ENCODE measurements around the gene SORL1-AS1.

The SORL1-AS1 gene

DNA sequence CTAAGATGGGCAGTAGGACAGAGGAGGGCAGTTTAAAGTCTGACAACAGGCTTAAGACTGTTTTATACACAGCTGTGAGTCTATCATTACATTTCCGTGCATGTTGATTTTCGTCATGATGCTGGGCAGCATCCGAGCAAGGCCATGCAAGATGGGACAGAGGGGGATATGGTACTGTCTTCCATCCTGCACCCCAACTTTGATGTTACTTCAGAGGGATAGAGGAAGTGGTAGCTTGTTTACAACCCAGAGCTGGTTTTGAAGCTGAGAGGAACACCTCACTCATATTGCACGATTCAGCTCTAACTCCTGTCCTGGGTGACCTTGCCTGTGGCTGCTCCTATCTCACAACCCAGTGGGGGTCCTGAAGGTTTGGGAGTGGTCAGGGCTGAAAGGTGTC is 3.6 kb downstream of the SORL1-AS1 start:
- Histone ChIP-seq H3F3A (replicated peaks; ENCODE audit: insufficient read depth) (no peaks in the 10 kb centered on the region), H3K79me2 (ENCODE audit: insufficient read depth) (no peaks in the 10 kb centered on the region), H3K4me2 (no peak overlapping the region), H4K20me1 (ENCODE audit: insufficient read depth) (no peaks in the 10 kb centered on the region), H3K27me3 (ENCODE audit: insufficient read depth) (peaks cover 32% of the 10 kb centered on the region), H2AFZ (ENCODE audit: low read depth) (no peak overlapping the region), H3K9ac (no peak overlapping the region), H3K27ac (ENCODE audit: low read depth in 2 of 2, low read length in 1 of 2) (no peak overlapping the region), H3K4me3 (ENCODE audit: low read depth in 2 of 2, low read length in 1 of 2) (no peak overlapping the region), H3K9me3 (no peaks in the 10 kb centered on the region), H3K36me3 (replicated peaks in 1 of 2; ENCODE audit: control insufficient read depth in 1 of 2, insufficient read depth in 2 of 2, low read length in 1 of 2) (no peaks in the 10 kb centered on the region), H3K4me1 (ENCODE audit: control insufficient read depth in 1 of 2, insufficient read depth in 2 of 2, low read depth in 1 of 2, low read length in 1 of 2) (peaks cover 0 to 8% of the 10 kb centered on the region in 2 experiments; a peak in 2 of 4 replicates), H3K9me2 (no peaks in the 10 kb centered on the region)
- TF ChIP-seq TEAD4 (IDR thresholded peaks at IDR 0.05; ENCODE audit: borderline replicate concordance, insufficient read depth) (no peak), POLR2AphosphoS5 (IDR thresholded peaks at IDR 0.05; ENCODE audit: low read depth, low read length) (no peak), PBX3 (IDR thresholded peaks at IDR 0.05) (no peak), CTCF (IDR thresholded peaks at IDR 0.05) (no peak), MEF2A (IDR thresholded peaks at IDR 0.05; ENCODE audit: borderline replicate concordance, low read depth) (no peak), FOXM1 (IDR thresholded peaks at IDR 0.05; ENCODE audit: low read depth) (no peak), SMC3 (IDR thresholded peaks at IDR 0.05; ENCODE audit: low read depth, low read length) (no peak), CHD2 (IDR thresholded peaks at IDR 0.05; ENCODE audit: low read length, partially characterized antibody) (no peak), FOSL2 (IDR thresholded peaks at IDR 0.05; ENCODE audit: borderline replicate concordance, low read depth) (no peak), YY1 (IDR thresholded peaks at IDR 0.05; ENCODE audit: low read depth) (no peak), TCF12 (IDR thresholded peaks at IDR 0.05) (no peak), RAD21 (IDR thresholded peaks at IDR 0.05; ENCODE audit: low read length) (no peak)
- TF ChIP-seq, protein P1, sequence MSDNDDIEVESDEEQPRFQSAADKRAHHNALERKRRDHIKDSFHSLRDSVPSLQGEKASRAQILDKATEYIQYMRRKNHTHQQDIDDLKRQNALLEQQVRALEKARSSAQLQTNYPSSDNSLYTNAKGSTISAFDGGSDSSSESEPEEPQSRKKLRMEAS (IDR thresholded peaks at IDR 0.05; ENCODE audit: low read depth) = no peak
- TF ChIP-seq, protein P2, sequence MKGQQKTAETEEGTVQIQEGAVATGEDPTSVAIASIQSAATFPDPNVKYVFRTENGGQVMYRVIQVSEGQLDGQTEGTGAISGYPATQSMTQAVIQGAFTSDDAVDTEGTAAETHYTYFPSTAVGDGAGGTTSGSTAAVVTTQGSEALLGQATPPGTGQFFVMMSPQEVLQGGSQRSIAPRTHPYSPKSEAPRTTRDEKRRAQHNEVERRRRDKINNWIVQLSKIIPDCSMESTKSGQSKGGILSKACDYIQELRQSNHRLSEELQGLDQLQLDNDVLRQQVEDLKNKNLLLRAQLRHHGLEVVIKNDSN (IDR thresholded peaks at IDR 0.05; ENCODE audit: borderline replicate concordance, low read depth) = no peak
- POLR2A ChIA-PET = no interaction called here
- DNase-seq = no peak
- CTCF ChIA-PET = interaction anchor here (1.0 to 1.8 kb wide), 3 partner anchors 22 to 142 kb away, joined by 3 to 6 read pairs (median 5); no protein-coding TSS in a partner anchor
- WGBS (ENCODE audit: low lambda C conversion rate) = 95% methylated on average over 4 of the region's 4 CpGs

GRCh38 chr11:121448431-121448941 is 4.3 kb downstream of the SORL1-AS1 start:
- CTCF ChIA-PET = interaction anchor here (1.4 kb wide), 1 partner anchor 142 kb away, joined by 5 read pairs; no protein-coding TSS in a partner anchor
- H3K9me3 ChIP-seq = no peaks in the 10 kb centered on the region
- H3K4me1 ChIP-seq (ENCODE audit: control insufficient read depth in 1 of 2, insufficient read depth in 2 of 2, low read depth in 1 of 2, low read length in 1 of 2) = peaks cover 0 to 8% of the 10 kb centered on the region in 2 experiments; a peak in 2 of 4 replicates
- H3F3A ChIP-seq (replicated peaks; ENCODE audit: insufficient read depth) = no peaks in the 10 kb centered on the region
- no peak overlapping the region for H3K9ac ChIP-seq
- no peak for DNase-seq
- H3K4me2 ChIP-seq = no peak overlapping the region
- no peak overlapping the region for H3K4me3 ChIP-seq (ENCODE audit: low read depth in 2 of 2, low read length in 1 of 2)
- no peaks in the 10 kb centered on the region for H3K9me2 ChIP-seq
- H3K27ac ChIP-seq (ENCODE audit: low read depth in 2 of 2, low read length in 1 of 2) = no peak overlapping the region
- no peaks in the 10 kb centered on the region for H4K20me1 ChIP-seq (ENCODE audit: insufficient read depth)
- no peaks in the 10 kb centered on the region for H3K36me3 ChIP-seq (replicated peaks in 1 of 2; ENCODE audit: control insufficient read depth in 1 of 2, insufficient read depth in 2 of 2, low read length in 1 of 2)
- WGBS (ENCODE audit: low lambda C conversion rate) = 71% methylated on average over 3 of the region's 3 CpGs
- POLR2A ChIA-PET = no interaction called here
- no peak overlapping the region for H2AFZ ChIP-seq (ENCODE audit: low read depth)
- H3K79me2 ChIP-seq (ENCODE audit: insufficient read depth) = no peaks in the 10 kb centered on the region
- H3K27me3 ChIP-seq (ENCODE audit: insufficient read depth) = peaks cover 27% of the 10 kb centered on the region
- TF ChIP-seq EZH2phosphoT487 (IDR thresholded peaks at IDR 0.05; ENCODE audit: borderline replicate concordance, low read depth) (no peak), TEAD4 (IDR thresholded peaks at IDR 0.05; ENCODE audit: borderline replicate concordance, insufficient read depth) (no peak), EP300 (IDR thresholded peaks at IDR 0.05; ENCODE audit: borderline replicate concordance in 1 of 2, low read depth in 1 of 2, low read length in 1 of 2) (no peak), RAD21 (IDR thresholded peaks at IDR 0.05; ENCODE audit: low read length) (no peak), CHD2 (IDR thresholded peaks at IDR 0.05; ENCODE audit: low read length, partially characterized antibody) (no peak), SIN3A (IDR thresholded peaks at IDR 0.05; ENCODE audit: borderline replicate concordance, low read depth, low read length) (no peak), TCF12 (IDR thresholded peaks at IDR 0.05) (no peak), GATA2 (CRISPR knock-in tag; IDR thresholded peaks at IDR 0.05) (no peak), RFX5 (IDR thresholded peaks at IDR 0.05; ENCODE audit: low read length) (no peak)
- TF ChIP-seq, protein P3, sequence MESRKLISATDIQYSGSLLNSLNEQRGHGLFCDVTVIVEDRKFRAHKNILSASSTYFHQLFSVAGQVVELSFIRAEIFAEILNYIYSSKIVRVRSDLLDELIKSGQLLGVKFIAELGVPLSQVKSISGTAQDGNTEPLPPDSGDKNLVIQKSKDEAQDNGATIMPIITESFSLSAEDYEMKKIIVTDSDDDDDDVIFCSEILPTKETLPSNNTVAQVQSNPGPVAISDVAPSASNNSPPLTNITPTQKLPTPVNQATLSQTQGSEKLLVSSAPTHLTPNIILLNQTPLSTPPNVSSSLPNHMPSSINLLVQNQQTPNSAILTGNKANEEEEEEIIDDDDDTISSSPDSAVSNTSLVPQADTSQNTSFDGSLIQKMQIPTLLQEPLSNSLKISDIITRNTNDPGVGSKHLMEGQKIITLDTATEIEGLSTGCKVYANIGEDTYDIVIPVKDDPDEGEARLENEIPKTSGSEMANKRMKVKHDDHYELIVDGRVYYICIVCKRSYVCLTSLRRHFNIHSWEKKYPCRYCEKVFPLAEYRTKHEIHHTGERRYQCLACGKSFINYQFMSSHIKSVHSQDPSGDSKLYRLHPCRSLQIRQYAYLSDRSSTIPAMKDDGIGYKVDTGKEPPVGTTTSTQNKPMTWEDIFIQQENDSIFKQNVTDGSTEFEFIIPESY (IDR thresholded peaks at IDR 0.05; ENCODE audit: borderline replicate concordance, low read depth) = no peak
- TF ChIP-seq, protein P1 (IDR thresholded peaks at IDR 0.05; ENCODE audit: low read depth) = no peak

Data from SK-N-SH (cell line).